SK-N-SH (cell line): ENCODE measurements around the gene MACROD2. TPM values are rescaled to one million over a fixed set of nuclear protein-coding genes. Genes with fewer than 3 reads are reported as not detected.

Experiments used
- CTCF ChIA-PET: fragments of 300-600, 350-600 bp; formaldehyde crosslinking; extraction: SDS; loops from one replicate; lab custom pipeline; 2021; lab: Yijun Ruan, JAX
- POLR2A ChIA-PET: fragments of 350-600 bp; sonication (Branson Sonifier 250); formaldehyde crosslinking; extraction: SDS; loops from one replicate; lab custom pipeline; 2020; ENCODE audit warnings: antibody characterized with exemption, inconsistent platforms; lab: Yijun Ruan, JAX
- DNase-seq: peaks from one replicate; pipeline ENCODE4 v3.0.0; 2012
- H2AFZ ChIP-seq: fragments of 200-600 bp; sonication (generic); 2 replicates; pipeline ENCODE4 v1.8.1; 2016; ENCODE audit warnings: antibody characterized with exemption, mild to moderate bottlenecking, low read depth
- H3F3A ChIP-seq: fragments of 200-600 bp; sonication (generic); replicated peaks from 2 replicates; pipeline ENCODE3; 2016; ENCODE audit warnings: antibody characterized with exemption, mild to moderate bottlenecking; ENCODE audit not compliant: insufficient read depth
- H3K27ac ChIP-seq, 2 experiments: fragments of 200-500 bp in 1 of 2; fragments of 200-600 bp in 1 of 2; sonication (Bioruptor generic) in 1 of 2; sonication (generic), shearing (Covaris generic) in 1 of 2; 2 replicates each; pipeline versions ENCODE4 v1.5.1 to v1.6.1; 2014 to 2016; ENCODE audit warnings: low read depth in 2 of 2, inconsistent platforms in 1 of 2, low read length in 1 of 2, mild to moderate bottlenecking in 1 of 2, mixed read lengths in 1 of 2
- H3K27me3 ChIP-seq: fragments of 200-600 bp; sonication (generic), shearing (Covaris generic); 2 replicates; pipeline ENCODE4 v1.6.1; 2016; ENCODE audit warnings: mixed run types; ENCODE audit not compliant: insufficient read depth
- H3K36me3 ChIP-seq, 2 experiments: fragments of 200-500 bp in 1 of 2; fragments of 200-600 bp in 1 of 2; sonication (Bioruptor generic) in 1 of 2; sonication (generic) in 1 of 2; replicated peaks in 1 of 2; 2 replicates each; pipeline versions ENCODE3 to v1.5.1; 2014 to 2016; ENCODE audit warnings: low read length in 1 of 2, mild to moderate bottlenecking in 1 of 2; ENCODE audit not compliant: insufficient read depth in 2 of 2, control insufficient read depth in 1 of 2
- H3K4me1 ChIP-seq, 2 experiments: fragments of 200-500 bp in 1 of 2; fragments of 200-600 bp in 1 of 2; sonication (Bioruptor generic) in 1 of 2; sonication (generic), shearing (Covaris generic) in 1 of 2; 2 replicates each; pipeline versions ENCODE4 v1.5.1 to v1.6.1; 2014 to 2016; ENCODE audit warnings: low read depth in 1 of 2, low read length in 1 of 2, mixed run types in 1 of 2; ENCODE audit not compliant: insufficient read depth in 2 of 2, control insufficient read depth in 1 of 2
- H3K4me2 ChIP-seq: fragments of 200-600 bp; sonication (generic), shearing (Covaris generic); 2 replicates; pipeline ENCODE4 v1.6.1; 2017; ENCODE audit warnings: mixed run types
- H3K4me3 ChIP-seq, 2 experiments: fragments of 200-500 bp in 1 of 2; fragments of 200-600 bp in 1 of 2; sonication (Bioruptor generic) in 1 of 2; sonication (generic), shearing (Covaris generic) in 1 of 2; 2 replicates each; pipeline versions ENCODE4 v1.5.1 to v1.8.1; 2014 to 2016; ENCODE audit warnings: low read depth in 2 of 2, inconsistent platforms in 1 of 2, low read length in 1 of 2, mild to moderate bottlenecking in 1 of 2, mixed read lengths in 1 of 2, moderate library complexity in 1 of 2
- H3K79me2 ChIP-seq: fragments of 200-600 bp; sonication (generic); 2 replicates; pipeline ENCODE4 v1.8.1; 2017; ENCODE audit warnings: mild to moderate bottlenecking; ENCODE audit not compliant: insufficient read depth
- H3K9ac ChIP-seq: fragments of 200-600 bp; sonication (generic); 2 replicates; pipeline ENCODE4 v1.6.1; 2017; ENCODE audit warnings: mixed run types
- H3K9me2 ChIP-seq: fragments of 200-600 bp; sonication (generic); 2 replicates; pipeline ENCODE4 v1.6.1; 2017; ENCODE audit warnings: mixed run types
- H3K9me3 ChIP-seq: fragments of 200-600 bp; sonication (generic); 2 replicates; pipeline ENCODE4 v1.6.1; 2017; ENCODE audit warnings: mixed run types, mild to moderate bottlenecking, moderate library complexity
- H4K20me1 ChIP-seq: fragments of 200-600 bp; sonication (generic); 2 replicates; pipeline ENCODE4 v1.6.1; 2017; ENCODE audit warnings: mild to moderate bottlenecking, mixed run types; ENCODE audit not compliant: insufficient read depth
- CHD2 ChIP-seq: fragments of 150-350 bp; IDR thresholded peaks from 2 replicates; pipeline ENCODE4 v1.6.1; 2018; ENCODE audit warnings: low read length; ENCODE audit not compliant: partially characterized antibody
- EP300 ChIP-seq, 2 experiments: IDR thresholded peaks; 2 replicates each; pipeline versions ENCODE4 v1.4.0 to v1.6.1; 2012; ENCODE audit warnings: borderline replicate concordance in 1 of 2, low read depth in 1 of 2, low read length in 1 of 2
- FOSL2 ChIP-seq: IDR thresholded peaks from 2 replicates; pipeline ENCODE4 v1.4.0; 2012; ENCODE audit warnings: low read depth, mild to moderate bottlenecking, moderate library complexity, borderline replicate concordance
- FOXJ3 ChIP-seq: sonication (generic); formaldehyde crosslinking; IDR thresholded peaks from 2 replicates; pipeline ENCODE4 v1.5.1; 2020; ENCODE audit warnings: mild to moderate bottlenecking, missing genetic modification reagents
- FOXM1 ChIP-seq: IDR thresholded peaks from 2 replicates; pipeline ENCODE4 v1.4.0; 2012; ENCODE audit warnings: low read depth, mild to moderate bottlenecking
- JUND ChIP-seq: IDR thresholded peaks from 2 replicates; pipeline ENCODE4 v1.4.0; 2012
- PBX3 ChIP-seq: IDR thresholded peaks from 2 replicates; pipeline ENCODE4; 2012
- POLR2AphosphoS5 ChIP-seq: IDR thresholded peaks from 2 replicates; pipeline ENCODE4 v1.6.1; 2012; ENCODE audit warnings: low read depth, low read length
- REST ChIP-seq: IDR thresholded peaks from 2 replicates; pipeline ENCODE4 v1.6.1; 2012; ENCODE audit warnings: mild to moderate bottlenecking, low read depth, low read length, moderate library complexity
- SMC3 ChIP-seq: IDR thresholded peaks from 2 replicates; pipeline ENCODE4 v1.6.1; 2012; ENCODE audit warnings: low read depth, low read length, improper control_type of control experiment
- TEAD4 ChIP-seq: IDR thresholded peaks from 2 replicates; pipeline ENCODE4 v1.4.0; 2012; ENCODE audit warnings: mild to moderate bottlenecking, borderline replicate concordance; ENCODE audit not compliant: insufficient read depth
- USF2 ChIP-seq: fragments of 150-350 bp; IDR thresholded peaks from 2 replicates; pipeline ENCODE4 v1.6.1; 2017; ENCODE audit warnings: antibody characterized with exemption, low read length, low read depth, borderline replicate concordance
- YY1 ChIP-seq: IDR thresholded peaks from 2 replicates; pipeline ENCODE4 v1.4.0; 2012; ENCODE audit warnings: low read depth, mild to moderate bottlenecking
- ZBTB33 ChIP-seq: IDR thresholded peaks from 2 replicates; pipeline ENCODE4 v1.4.0; 2012; ENCODE audit warnings: low read depth, borderline replicate concordance
- WGBS: methylation state at CpG from one replicate; pipeline ENCODE4 v1.1.6; 2017; ENCODE audit warnings: low lambda C conversion rate; 5-methylcytosine and 5-hydroxymethylcytosine counted together
- polyA plus RNA-seq, 3 experiments: library from polyadenylated mRNA; depleted of rRNA; stranded (reverse); fragments of >200 nt; gene quantifications; 2 replicates each; pipeline ENCODE4 v1.2.3, GENCODE V29; 2012

The MACROD2 gene
- polyA plus RNA-seq, 1 of the 3 experiments (the other 2 are of a cell fraction) = 0.33 TPM

- Histone ChIP-seq H3K27me3 (no peaks in the 10 kb centered on the region), H4K20me1 (no peaks in the 10 kb centered on the region), H3K36me3 (no peaks in the 10 kb centered on the region), H3K9me3 (no peaks in the 10 kb centered on the region), H3K79me2 (no peaks in the 10 kb centered on the region), H3K9me2 (no peaks in the 10 kb centered on the region), H3K4me1 (no peaks in the 10 kb centered on the region), H3K27ac (no peak overlapping the region), H3K4me3 (no peak overlapping the region), H3F3A (no peaks in the 10 kb centered on the region), H2AFZ (no peak overlapping the region), H3K9ac (no peak overlapping the region), H3K4me2 (no peak overlapping the region)
- CTCF ChIA-PET = no interaction called here
- POLR2A ChIA-PET = no interaction called here
- 24% methylated on average over 2 of the region's 6 CpGs for WGBS
- no peak for DNase-seq
- TF ChIP-seq FOSL2 (no peak), ZBTB33 (no peak), CHD2 (no peak), USF2 (no peak), REST (no peak)
- TF ChIP-seq, all 33 proteins: peak for 0
Observed at GRCh38 chr20:15895560-15896084, 1900.3 kb downstream of the MACROD2 start.

GRCh38 chr20:15899967-15900366 lies 1904.7 kb downstream of the MACROD2 start:
- H3K36me3 ChIP-seq = no peaks in the 10 kb centered on the region
- no peaks in the 10 kb centered on the region for H3K9me2 ChIP-seq
- H3K9me3 ChIP-seq = no peaks in the 10 kb centered on the region
- POLR2A ChIA-PET = no interaction called here
- no peaks in the 10 kb centered on the region for H3K4me1 ChIP-seq
- 51% methylated on average over 4 of the region's 4 CpGs for WGBS
- no peak for TF ChIP-seq FOXM1
- no peak for TF ChIP-seq YY1
- TF ChIP-seq TEAD4 = no peak
- no peak for TF ChIP-seq JUND
- TF ChIP-seq FOXJ3 (CRISPR knock-in tag) = no peak
- no peak for TF ChIP-seq SMC3
- TF ChIP-seq ZBTB33 = no peak
- no peak for TF ChIP-seq PBX3
- TF ChIP-seq POLR2AphosphoS5 = no peak
- no peak for TF ChIP-seq EP300 (IDR thresholded peaks at IDR 0.05; ENCODE audit: borderline replicate concordance in 1 of 2, low read depth in 1 of 2, low read length in 1 of 2)
- no peaks in the 10 kb centered on the region for H3F3A ChIP-seq
- no peaks in the 10 kb centered on the region for H4K20me1 ChIP-seq
- H3K27ac ChIP-seq = no peak overlapping the region
- CTCF ChIA-PET = interaction anchor here (0.6 kb wide), 1 partner anchor 861 kb away, joined by 3 read pairs; no protein-coding TSS in a partner anchor
- no peaks in the 10 kb centered on the region for H3K79me2 ChIP-seq
- DNase-seq = no peak
- H3K9ac ChIP-seq = no peak overlapping the region
- H3K27me3 ChIP-seq = no peaks in the 10 kb centered on the region
- no peak overlapping the region for H3K4me3 ChIP-seq
- H3K4me2 ChIP-seq = no peak overlapping the region
- H2AFZ ChIP-seq = no peak overlapping the region
